Parathyroid adenoma (tissue), 2 donors: ENCODE results near the gene PCBP4.

Source experiments
- H2AFZ ChIP-seq: fragments of 300-600 bp; sonication (generic); one replicate; pipeline ENCODE4 v1.7.0; 2017; ENCODE audit warnings: antibody characterized with exemption, mild to moderate bottlenecking
- H3K27ac ChIP-seq: fragments of 300-600 bp; sonication (generic); one replicate; pipeline ENCODE4 v1.7.0; 2017
- H3K27me3 ChIP-seq: fragments of 300-600 bp; sonication (generic); one replicate; pipeline ENCODE4 v1.7.0; 2017; ENCODE audit warnings: low read length; ENCODE audit not compliant: control insufficient read depth, insufficient read depth
- H3K36me3 ChIP-seq: fragments of 300-600 bp; sonication (generic); one replicate; pipeline ENCODE4 v1.7.0; 2017; ENCODE audit warnings: low read length; ENCODE audit not compliant: control insufficient read depth, insufficient read depth
- H3K4me1 ChIP-seq: fragments of 300-600 bp; sonication (generic); one replicate; pipeline ENCODE4 v1.7.0; 2017; ENCODE audit warnings: control low read depth
- H3K4me2 ChIP-seq: fragments of 300-600 bp; sonication (generic); one replicate; pipeline ENCODE4 v1.7.0; 2017; ENCODE audit warnings: low read length
- H3K4me3 ChIP-seq: fragments of 300-600 bp; sonication (generic); one replicate; pipeline ENCODE4 v1.7.0; 2017; ENCODE audit warnings: low read depth, low read length
- H3K79me2 ChIP-seq: fragments of 300-600 bp; sonication (generic); one replicate; pipeline ENCODE4 v1.7.0; 2017; ENCODE audit warnings: control low read depth
- H3K9ac ChIP-seq: fragments of 300-600 bp; sonication (generic); one replicate; pipeline ENCODE4 v1.7.0; 2017; ENCODE audit warnings: mild to moderate bottlenecking
- H3K9me3 ChIP-seq: fragments of 300-600 bp; sonication (generic); one replicate; pipeline ENCODE4 v1.7.0; 2017; ENCODE audit warnings: low read length; ENCODE audit not compliant: control insufficient read depth
- CTCF ChIP-seq: fragments of 300-600 bp; sonication (generic); IDR thresholded peaks from one replicate; pipeline ENCODE4 v1.7.0; 2017; ENCODE audit warnings: antibody characterized with exemption, mild to moderate bottlenecking
- donor health status: primary hyperparathyroidism.

PCBP4 gene

GRCh38 chr3:51967384-51968169 lies at the start of gene PCBP4:
Gene PCBP4 (minus strand): TSS chr3:51967454. CDS start chr3:51961240, 6,214 bp downstream.
- H3K79me2 ChIP-seq = no peaks in the 10 kb centered on the region
- no peak for TF ChIP-seq CTCF
- H3K27me3 ChIP-seq = no peaks in the 10 kb centered on the region
- H3K27ac ChIP-seq = peak within 1 kb of the TSS; percentile 55
- no peaks in the 10 kb centered on the region for H3K9me3 ChIP-seq
- H3K36me3 ChIP-seq = no peaks in the 10 kb centered on the region
- peak within 1 kb of the TSS; percentile 71 for H3K9ac ChIP-seq
- peak within 1 kb of the TSS; percentile 98 for H3K4me2 ChIP-seq
- peak within 1 kb of the TSS; percentile 57 for H3K4me3 ChIP-seq
- H3K4me1 ChIP-seq = peaks cover 17% of the 10 kb centered on the region
- H2AFZ ChIP-seq = peak within 1 kb of the TSS; percentile 74

GRCh38 chr3:52015438-52016228 lies 48.4 kb upstream of the PCBP4 start:
- Histone ChIP-seq H3K9me3 (no peaks in the 10 kb centered on the region), H3K4me3 (no peak overlapping the region), H3K9ac (no peak overlapping the region), H3K36me3 (no peaks in the 10 kb centered on the region), H3K27ac (no peak overlapping the region), H3K79me2 (no peaks in the 10 kb centered on the region), H3K4me1 (no peaks in the 10 kb centered on the region), H3K27me3 (no peaks in the 10 kb centered on the region), H3K4me2 (no peak overlapping the region), H2AFZ (no peak overlapping the region)
- TF ChIP-seq CTCF = no peak

GRCh38 chr3:52014613-52015012 lies 47.4 kb upstream of the PCBP4 start:
- no peaks in the 10 kb centered on the region for H3K4me1 ChIP-seq
- no peak overlapping the region for H3K27ac ChIP-seq
- no peaks in the 10 kb centered on the region for H3K79me2 ChIP-seq
- no peak overlapping the region for H3K4me2 ChIP-seq
- no peak overlapping the region for H3K9ac ChIP-seq
- no peaks in the 10 kb centered on the region for H3K27me3 ChIP-seq
- H3K4me3 ChIP-seq = no peak overlapping the region
- H3K9me3 ChIP-seq = no peaks in the 10 kb centered on the region
- no peaks in the 10 kb centered on the region for H3K36me3 ChIP-seq
- no peak for TF ChIP-seq CTCF
- H2AFZ ChIP-seq = no peak overlapping the region

GRCh38 chr3:52013802-52014598 lies 46.7 kb upstream of the PCBP4 start:
- Histone ChIP-seq H3K79me2 (no peaks in the 10 kb centered on the region), H3K4me3 (no peak overlapping the region), H3K9me3 (no peaks in the 10 kb centered on the region), H3K36me3 (no peaks in the 10 kb centered on the region), H3K9ac (no peak overlapping the region), H3K4me2 (no peak overlapping the region), H3K4me1 (no peaks in the 10 kb centered on the region), H3K27me3 (no peaks in the 10 kb centered on the region), H3K27ac (no peak overlapping the region), H2AFZ (no peak overlapping the region)
- TF ChIP-seq CTCF = no peak
